HepG2 (cell line): ENCODE data around the gene TSPYL6. TPM values are rescaled to one million over a fixed set of nuclear protein-coding genes. Genes with fewer than 3 reads are reported as not detected.

Source experiments
- ATAD3A ChIP-seq: sonication (generic); formaldehyde crosslinking; IDR thresholded peaks from 2 replicates; pipeline ENCODE4 v1.4.0; 2020; ENCODE audit warnings: missing genetic modification reagents
- CAMTA2 ChIP-seq: sonication (generic); formaldehyde crosslinking; IDR thresholded peaks from 2 replicates; pipeline ENCODE4 v1.4.0; 2020; ENCODE audit warnings: mild to moderate bottlenecking, missing genetic modification reagents, borderline replicate concordance
- CHD4 ChIP-seq: fragments of 200-600 bp; sonication (generic); IDR thresholded peaks from 2 replicates; pipeline ENCODE4 v1.7.0; 2017; ENCODE audit warnings: mild to moderate bottlenecking, low read length, borderline replicate concordance
- DMAP1 ChIP-seq: IDR thresholded peaks from 2 replicates; pipeline ENCODE4 v1.6.1; 2016
- ELF1 ChIP-seq: sonication (generic); formaldehyde crosslinking; IDR thresholded peaks from 2 replicates; pipeline ENCODE4 v1.4.0; 2020; ENCODE audit warnings: missing genetic modification reagents
- ERF ChIP-seq: IDR thresholded peaks from 2 replicates; pipeline ENCODE4 v1.6.1; 2018; ENCODE audit warnings: missing biosample characterization, missing genetic modification reagents
- FOXO1 ChIP-seq: sonication (generic); formaldehyde crosslinking; IDR thresholded peaks from 2 replicates; pipeline ENCODE4 v1.4.0; 2020; ENCODE audit warnings: missing genetic modification reagents
- FOXP1 ChIP-seq, 2 experiments: fragments of 450-650 bp in 1 of 2; IDR thresholded peaks; 2 replicates each; pipeline ENCODE4 v1.6.1; 2017 to 2018; ENCODE audit warnings: antibody characterized with exemption in 1 of 2
- GATAD2A ChIP-seq: IDR thresholded peaks from 2 replicates; pipeline ENCODE4 v1.6.1; 2016
- HIVEP1 ChIP-seq: sonication (generic); formaldehyde crosslinking; IDR thresholded peaks from 2 replicates; pipeline ENCODE4 v1.4.0; 2020; ENCODE audit warnings: mild to moderate bottlenecking, missing genetic modification reagents
- HOXD1 ChIP-seq: sonication (generic); formaldehyde crosslinking; IDR thresholded peaks from 2 replicates; pipeline ENCODE4 v1.5.0; 2020; ENCODE audit warnings: missing genetic modification reagents
- IRF2 ChIP-seq: IDR thresholded peaks from 2 replicates; pipeline ENCODE4 v1.6.1; 2018; ENCODE audit warnings: missing genetic modification reagents, missing compliant biosample characterization
- ISL2 ChIP-seq: sonication (generic); formaldehyde crosslinking; IDR thresholded peaks from 2 replicates; pipeline ENCODE4 v1.5.0; 2020; ENCODE audit warnings: missing genetic modification reagents
- KAT8 ChIP-seq: IDR thresholded peaks from 2 replicates; pipeline ENCODE4 v1.6.1; 2016; ENCODE audit warnings: missing genetic modification reagents, missing compliant biosample characterization
- KLF6 ChIP-seq: IDR thresholded peaks from 2 replicates; pipeline ENCODE4 v1.8.0; 2016; ENCODE audit warnings: missing biosample characterization, missing genetic modification reagents
- MAF1 ChIP-seq: sonication (generic); formaldehyde crosslinking; IDR thresholded peaks from 2 replicates; pipeline ENCODE4 v1.5.0; 2020; ENCODE audit warnings: missing genetic modification reagents, borderline replicate concordance
- MTA1 ChIP-seq: sonication (generic); formaldehyde crosslinking; IDR thresholded peaks from 2 replicates; pipeline ENCODE4 v1.4.0; 2020; ENCODE audit warnings: missing genetic modification reagents, mild to moderate bottlenecking, borderline replicate concordance
- MXD4 ChIP-seq: IDR thresholded peaks from 2 replicates; pipeline ENCODE4 v1.6.1; 2016; ENCODE audit warnings: mild to moderate bottlenecking, missing biosample characterization, missing genetic modification reagents
- NCOA1 ChIP-seq: sonication (generic); formaldehyde crosslinking; IDR thresholded peaks from 2 replicates; pipeline ENCODE4 v1.9.0; 2021; ENCODE audit warnings: missing genetic modification reagents
- NFE2L2 ChIP-seq: fragments of 150-350 bp; IDR thresholded peaks from 2 replicates; pipeline ENCODE4 v1.6.1; 2014; ENCODE audit warnings: low read length
- NPAS2 ChIP-seq: sonication (generic); formaldehyde crosslinking; IDR thresholded peaks from 2 replicates; pipeline ENCODE4 v1.8.0; 2022; ENCODE audit warnings: mild to moderate bottlenecking, missing genetic modification reagents, borderline replicate concordance
- PPARG ChIP-seq: conservative IDR thresholded peaks from 2 replicates; pipeline ENCODE4 v1.6.1; 2016; ENCODE audit warnings: missing biosample characterization, missing genetic modification reagents
- RAD51 ChIP-seq: fragments of 450-650 bp; IDR thresholded peaks from 2 replicates; pipeline ENCODE4 v1.6.1; 2016; ENCODE audit warnings: borderline replicate concordance
- SOX6 ChIP-seq, 2 experiments: fragments of 450-650 bp in 1 of 2; sonication (generic) in 1 of 2; formaldehyde crosslinking in 1 of 2; IDR thresholded peaks; 2 replicates each; pipeline versions ENCODE4 v1.4.0 to v1.6.1; 2017 to 2020; ENCODE audit warnings: antibody characterized with exemption in 1 of 2, mild to moderate bottlenecking in 1 of 2, missing genetic modification reagents in 1 of 2
- TCF7 ChIP-seq: sonication (generic); IDR thresholded peaks from 2 replicates; pipeline ENCODE4 v1.6.1; 2016; ENCODE audit warnings: antibody characterized with exemption, low read depth
- XBP1 ChIP-seq: sonication (generic); formaldehyde crosslinking; IDR thresholded peaks from 2 replicates; pipeline ENCODE4 v1.5.0; 2020; ENCODE audit warnings: missing genetic modification reagents
- YEATS4 ChIP-seq: sonication (generic); formaldehyde crosslinking; IDR thresholded peaks from 2 replicates; pipeline ENCODE4 v1.4.0; 2020; ENCODE audit warnings: missing genetic modification reagents, borderline replicate concordance
- ZBTB2 ChIP-seq: sonication (generic); formaldehyde crosslinking; IDR thresholded peaks from 2 replicates; pipeline ENCODE4 v1.8.0; 2022; ENCODE audit warnings: low read depth, missing genetic modification reagents
- ZFP62 ChIP-seq: sonication (generic); formaldehyde crosslinking; IDR thresholded peaks from 2 replicates; pipeline ENCODE4 v1.4.0; 2020; ENCODE audit warnings: missing genetic modification reagents
- ZNF12 ChIP-seq: sonication (generic); formaldehyde crosslinking; IDR thresholded peaks from 2 replicates; pipeline ENCODE4 v1.5.0; 2020; ENCODE audit warnings: missing genetic modification reagents
- ZNF253 ChIP-seq: sonication (generic); formaldehyde crosslinking; IDR thresholded peaks from 2 replicates; pipeline ENCODE4 v1.8.0; 2022; ENCODE audit warnings: mild to moderate bottlenecking, missing genetic modification reagents, borderline replicate concordance
- ZNF3 ChIP-seq: IDR thresholded peaks from 2 replicates; pipeline ENCODE4 v1.7.0; 2017; ENCODE audit warnings: inconsistent platforms
- ZNF333 ChIP-seq: sonication (generic); formaldehyde crosslinking; IDR thresholded peaks from 2 replicates; pipeline ENCODE4 v1.4.0; 2020; ENCODE audit warnings: mild to moderate bottlenecking, missing genetic modification reagents, borderline replicate concordance
- ZNF510 ChIP-seq: sonication (generic); formaldehyde crosslinking; IDR thresholded peaks from 2 replicates; pipeline ENCODE4 v1.4.0; 2020; ENCODE audit warnings: low read depth, mild to moderate bottlenecking, missing genetic modification reagents
- ZNF747 ChIP-seq: sonication (generic); formaldehyde crosslinking; IDR thresholded peaks from 2 replicates; pipeline ENCODE4 v1.8.1; 2023; ENCODE audit warnings: missing genetic modification reagents, mild to moderate bottlenecking, borderline replicate concordance
- ZNF841 ChIP-seq: sonication (generic); formaldehyde crosslinking; IDR thresholded peaks from 2 replicates; pipeline ENCODE4 v1.8.1; 2023; ENCODE audit warnings: missing genetic modification reagents, borderline replicate concordance
- polyA plus RNA-seq, 8 experiments: library from polyadenylated mRNA; depleted of rRNA in 3 of 8; stranded (reverse) in 7 of 8; unstranded in 1 of 8; fragments of >200 nt; fragmentation: Illumina TruSeq in 4 of 8; extraction: Trizol in 4 of 8; gene quantifications; 2 replicates each; pipeline versions ENCODE4 v1.2.1 to v1.2.3, GENCODE V29; 2011 to 2016; ENCODE audit warnings: low read depth in 4 of 8, missing spikeins in 1 of 8, mixed read lengths in 1 of 8; ENCODE audit not compliant: insufficient read depth in 1 of 8
- total RNA-seq, 5 experiments: library from RNA; depleted of rRNA; stranded (reverse); fragments of >200 nt; fragmentation: Illumina TruSeq; extraction: Trizol; gene quantifications; 2 replicates each; pipeline ENCODE4 v1.2.3, GENCODE V29; 2016; ENCODE audit warnings: low read depth in 1 of 5

The TSPYL6 gene
- total and polyA plus RNA-seq, 2 of the 13 experiments (the other 11 are each of a cell fraction or from before 2014, with no cell fraction given): 0.03 TPM; not detected in 1

- TF ChIP-seq HIVEP1 (no peak), ZNF510 (CRISPR knock-in tag) (no peak), ZBTB2 (CRISPR knock-in tag) (no peak), XBP1 (no peak), TCF7 (peak; percentile 99), IRF2 (peak; percentile 83), DMAP1 (CRISPR knock-in tag) (peak; percentile 66; the same call in 1 of the 2 replicates), YEATS4 (peak; percentile 63; the same call in 1 of the 2 replicates), ISL2 (peak; percentile 100), FOXO1 (peak; percentile 95), MAF1 (CRISPR knock-in tag) (peak; percentile 75; the same call in 1 of the 2 replicates), ZFP62 (no peak), ELF1 (CRISPR knock-in tag) (0 out of 2 replicates have a peak, but pooled peaks have one; percentile 39), GATAD2A (peak; percentile 100), NCOA1 (CRISPR knock-in tag) (peak; percentile 94), ZNF3 (peak; percentile 65; the same call in 1 of the 2 replicates), CHD4 (peak; percentile 79; the same call in 1 of the 2 replicates), NFE2L2 (0 out of 2 replicates have a peak, but pooled peaks have one; percentile 1), KLF6 (0 out of 2 replicates have a peak, but pooled peaks have one; percentile 25), SOX6 (IDR thresholded peaks at IDR 0.05) (no peak), SOX6 (CRISPR knock-in tag; IDR thresholded peaks at IDR 0.05) (peak; percentile 100), MXD4 (CRISPR knock-in tag) (no peak; the same call in 1 of the 2 replicates), ZNF333 (CRISPR knock-in tag) (no peak), HOXD1 (CRISPR knock-in tag) (peak; percentile 84), ZNF747 (no peak), KAT8 (CRISPR knock-in tag) (peak; percentile 65), ERF (CRISPR knock-in tag) (peak; percentile 30; the same call in 1 of the 2 replicates), ZNF253 (CRISPR knock-in tag) (no peak), ZNF12 (CRISPR knock-in tag) (peak; percentile 80), ZNF841 (CRISPR knock-in tag) (no peak), RAD51 (no peak), MTA1 (CRISPR knock-in tag) (no peak), FOXP1 (IDR thresholded peaks at IDR 0.05) (no peak; the same call in 1 of the 2 replicates), FOXP1 (CRISPR knock-in tag; IDR thresholded peaks at IDR 0.05) (peak; percentile 85; the same call in 1 of the 2 replicates), PPARG (peak; percentile 79), NPAS2 (CRISPR knock-in tag) (no peak), CAMTA2 (CRISPR knock-in tag) (no peak), ATAD3A (CRISPR knock-in tag) (no peak)
Observed at GRCh38 chr2:54207666-54208195, 48.3 kb downstream of the TSPYL6 start (continued).
